AG08395 (cell line): ENCODE data around the gene LRRC40.
A peak's percentile ranks its signal among the peaks of the same experiment; 100 is the strongest.
"Not testable (repeated sequence)": the region's sequence is repeated elsewhere in the genome, so short reads cannot be mapped to it uniquely, and the experiment has no call there.

Experiments used
- DNase-seq: peaks from one replicate; pipeline ENCODE4 v3.0.0; 2012; ENCODE audit warnings: mixed read lengths, low spot score

LRRC40 gene

GRCh38 chr1:70202173-70202758, 3.1 kb downstream of the LRRC40 start:
- no peak for DNase-seq

GRCh38 chr1:70200065-70200464, 5.3 kb downstream of the LRRC40 start:
- DNase-seq = no peak

GRCh38 chr1:70196333-70196732, 9.0 kb downstream of the LRRC40 start:
- no peak for DNase-seq

- DNase-seq = no peak
Observed at GRCh38 chr1:70195342-70195741, 10.0 kb downstream of the LRRC40 start.

GRCh38 chr1:70194601-70195000, 10.8 kb downstream of the LRRC40 start:
- DNase-seq = no peak

GRCh38 chr1:70192446-70192845, 12.9 kb downstream of the LRRC40 start:
- DNase-seq = not testable (repeated sequence)

GRCh38 chr1:70190180-70190579, 15.2 kb downstream of the LRRC40 start:
- DNase-seq = no peak

GRCh38 chr1:70188522-70188921, 16.9 kb downstream of the LRRC40 start:
- no peak for DNase-seq

GRCh38 chr1:70185181-70185580, 20.2 kb downstream of the LRRC40 start:
- not testable (repeated sequence) for DNase-seq

- no peak for DNase-seq
Observed at GRCh38 chr1:70171512-70171911, 33.9 kb downstream of the LRRC40 start.

GRCh38 chr1:70169018-70169839, 36.1 kb downstream of the LRRC40 start:
- no peak for DNase-seq

GRCh38 chr1:70168283-70168682, 37.1 kb downstream of the LRRC40 start:
- no peak for DNase-seq

- DNase-seq = no peak
Observed at GRCh38 chr1:70164350-70164749, 41.0 kb downstream of the LRRC40 start.

GRCh38 chr1:70156529-70157120, 48.8 kb downstream of the LRRC40 start:
- DNase-seq = no peak

GRCh38 chr1:70153739-70154138, 51.6 kb downstream of the LRRC40 start:
- no peak for DNase-seq

- DNase-seq = no peak
Observed at GRCh38 chr1:70150444-70150843, 54.9 kb downstream of the LRRC40 start.

- no peak for DNase-seq
Observed at GRCh38 chr1:70146488-70146887, 58.9 kb downstream of the LRRC40 start.

GRCh38 chr1:70143048-70143659, 62.2 kb downstream of the LRRC40 start:
- DNase-seq = peak; percentile 43

GRCh38 chr1:70142075-70142474, 63.3 kb downstream of the LRRC40 start:
- DNase-seq = peak; percentile 27

GRCh38 chr1:70140894-70141293, 64.5 kb downstream of the LRRC40 start:
- DNase-seq = no peak

GRCh38 chr1:70140343-70140742, 65.0 kb downstream of the LRRC40 start:
- DNase-seq = peak; percentile 53

- DNase-seq = peak; percentile 28
Observed at GRCh38 chr1:70134148-70134547, 71.2 kb downstream of the LRRC40 start.

GRCh38 chr1:70117046-70117445, 88.3 kb downstream of the LRRC40 start:
- DNase-seq = no peak
